PC-3 (cell line): ENCODE results near the gene DGKD. TPM values are rescaled to one million over a fixed set of nuclear protein-coding genes. Genes with fewer than 3 reads are reported as not detected.

Experiments used
- ATAC-seq: fragments of 200-7000 bp; cut with Tn5 transposase; 2 replicates; pipeline ENCODE4 v1.9.1; 2020; ENCODE audit warnings: mild to moderate bottlenecking, moderate library complexity
- BruUV-seq: library from RNA; stranded (reverse); fragments of 400-500 nt; replicated peaks from 2 replicates; lab custom pipeline; 2021; lab: Mats Ljungman, UMichigan
- CTCF ChIA-PET: fragments of 300-600 bp; sonication (Branson Sonifier 250); formaldehyde crosslinking; loops from one replicate; lab custom pipeline; 2022; ENCODE audit warnings: antibody characterized with exemption; lab: Charles Lee
- POLR2A ChIA-PET: fragments of 300-600 bp; sonication (Branson Sonifier 250); formaldehyde crosslinking; loops from one replicate; lab custom pipeline; 2022; ENCODE audit warnings: antibody characterized with exemption; ENCODE audit not compliant: unreplicated experiment; lab: Charles Lee
- DNase-seq: peaks from one replicate; pipeline ENCODE4 v3.0.0-alpha.2; 2015
- H2AFZ ChIP-seq: fragments of 300-600 bp; sonication (generic); 2 replicates; pipeline ENCODE4 v1.6.0; 2016; ENCODE audit warnings: antibody characterized with exemption, low read length
- H3F3A ChIP-seq: fragments of 300-600 bp; sonication (generic); one replicate; pipeline ENCODE4 v1.6.0; 2017; ENCODE audit warnings: antibody characterized with exemption, low read length, control low read depth, mild to moderate bottlenecking; ENCODE audit not compliant: unreplicated experiment
- H3K27ac ChIP-seq: fragments of 300-600 bp; sonication (generic); 2 replicates; pipeline ENCODE4 v1.5.1; 2016; ENCODE audit warnings: mild to moderate bottlenecking, low read length
- H3K27me3 ChIP-seq: fragments of 300-600 bp; sonication (generic); 2 replicates; pipeline ENCODE4 v1.6.1; 2016; ENCODE audit warnings: low read length, mixed read lengths
- H3K36me3 ChIP-seq: fragments of 300-600 bp; sonication (generic); 2 replicates; pipeline ENCODE4 v1.6.1; 2016; ENCODE audit warnings: low read depth, mixed run types, low read length, mixed read lengths
- H3K4me1 ChIP-seq: fragments of 300-600 bp; sonication (generic); 2 replicates; pipeline ENCODE4 v1.5.1; 2016; ENCODE audit warnings: low read length; ENCODE audit not compliant: insufficient read depth
- H3K4me2 ChIP-seq: fragments of 300-600 bp; sonication (generic); 2 replicates; pipeline ENCODE4 v1.6.0; 2016; ENCODE audit warnings: low read length
- H3K4me3 ChIP-seq: fragments of 300-600 bp; sonication (generic); 2 replicates; pipeline ENCODE4 v1.5.1; 2016; ENCODE audit warnings: mild to moderate bottlenecking, low read length, mixed read lengths
- H3K79me2 ChIP-seq: fragments of 300-600 bp; sonication (generic); 2 replicates; pipeline ENCODE4 v1.6.1; 2017; ENCODE audit warnings: low read length, mixed read lengths
- H3K9ac ChIP-seq: fragments of 300-600 bp; sonication (generic); 2 replicates; pipeline ENCODE4 v1.6.0; 2016; ENCODE audit warnings: mild to moderate bottlenecking, low read length
- H3K9me2 ChIP-seq: fragments of 300-600 bp; sonication (generic); replicated peaks from 2 replicates; pipeline ENCODE4 v1.6.1; 2016; ENCODE audit warnings: mixed run types, low read length, mixed read lengths
- H3K9me3 ChIP-seq: fragments of 300-600 bp; sonication (generic); 2 replicates; pipeline ENCODE4 v1.6.1; 2016; ENCODE audit warnings: low read length, mixed read lengths
- H4K20me1 ChIP-seq: fragments of 300-600 bp; sonication (generic); 2 replicates; pipeline ENCODE4 v1.6.1; 2016; ENCODE audit warnings: low read length, mixed read lengths
- CTCF ChIP-seq: fragments of 300-600 bp; sonication (generic); conservative IDR thresholded peaks from 2 replicates; pipeline ENCODE4 v1.5.1; 2017; ENCODE audit warnings: antibody characterized with exemption, low read depth, mild to moderate bottlenecking, low read length
- EZH2 ChIP-seq: fragments of 300-600 bp; sonication (generic); IDR thresholded peaks from one replicate; pipeline ENCODE4 v1.6.1; 2017; ENCODE audit warnings: antibody characterized with exemption, mild to moderate bottlenecking, low read length; ENCODE audit not compliant: unreplicated experiment
- EZH2phosphoT487 ChIP-seq: fragments of 300-600 bp; sonication (generic); IDR thresholded peaks from 2 replicates; pipeline ENCODE4 v1.6.1; 2018; ENCODE audit warnings: mild to moderate bottlenecking, antibody characterized with exemption, low read length, borderline replicate concordance
- intact Hi-C: fragments of 100-400 bp; cut with micrococcal nuclease; formaldehyde crosslinking; loops from 2 replicates; pipeline ENCODE4 v1.9.0; 2023
- total RNA-seq: library from RNA; depleted of rRNA; stranded (reverse); fragments of >200 nt; gene quantifications from 2 replicates; pipeline ENCODE4 v1.2.3, GENCODE V29; 2014

DGKD gene
- total RNA-seq, 1 experiment from 2014 or later, result 23.3 TPM

- Histone ChIP-seq H3K79me2 (no peaks in the 10 kb centered on the region), H3K9ac (no peak overlapping the region), H3K9me2 (no peaks in the 10 kb centered on the region), H3K4me2 (no peak overlapping the region), H2AFZ (no peak overlapping the region), H3K27ac (no peak overlapping the region), H3F3A (no peaks in the 10 kb centered on the region), H3K9me3 (no peaks in the 10 kb centered on the region), H3K4me3 (no peak overlapping the region), H3K36me3 (peaks cover 73% of the 10 kb centered on the region), H4K20me1 (no peaks in the 10 kb centered on the region), H3K27me3 (no peaks in the 10 kb centered on the region), H3K4me1 (0 out of 2 replicates have a peak, but pooled peaks cover under 1% of the 10 kb centered on the region)
- intact Hi-C loops, result no loop called here
- ChIA-PET CTCF (no interaction called here), POLR2A (no interaction called here)
- no TSS peak for BruUV-seq
- ATAC-seq (no peak), DNase-seq (no peak)
- TF ChIP-seq EZH2, result no peak
- no peak for TF ChIP-seq EZH2phosphoT487
- TF ChIP-seq CTCF, result no peak
Observed at GRCh38 chr2:233453916-233454315, 99.6 kb downstream of the DGKD start.

- H3K79me2 ChIP-seq, result no peaks in the 10 kb centered on the region
- H3K4me3 ChIP-seq, result no peak overlapping the region
- no peak for ATAC-seq
- H3K27ac ChIP-seq, result no peak overlapping the region
- H3K9ac ChIP-seq, result no peak overlapping the region
- no peak overlapping the region for H3K4me2 ChIP-seq
- TF ChIP-seq EZH2phosphoT487 (no peak), EZH2 (no peak), CTCF (no peak)
- H3K9me2 ChIP-seq, result no peaks in the 10 kb centered on the region
- POLR2A ChIA-PET, result no interaction called here
- no peak overlapping the region for H2AFZ ChIP-seq
- no peaks in the 10 kb centered on the region for H3K4me1 ChIP-seq
- CTCF ChIA-PET, result no interaction called here
- H4K20me1 ChIP-seq, result no peaks in the 10 kb centered on the region
- DNase-seq, result no peak
- H3K36me3 ChIP-seq, result peaks cover 64% of the 10 kb centered on the region
- intact Hi-C loops, result no loop called here
- no peaks in the 10 kb centered on the region for H3F3A ChIP-seq
- H3K27me3 ChIP-seq, result no peaks in the 10 kb centered on the region
- BruUV-seq, result no TSS peak
- H3K9me3 ChIP-seq, result no peaks in the 10 kb centered on the region
Observed at GRCh38 chr2:233455006-233455405, 100.7 kb downstream of the DGKD start.

- no peaks in the 10 kb centered on the region for H3K27me3 ChIP-seq
- H3K4me1 ChIP-seq, result no peaks in the 10 kb centered on the region
- H3K9me3 ChIP-seq, result no peaks in the 10 kb centered on the region
- intact Hi-C loops, result no loop called here
- DNase-seq (no peak), ATAC-seq (no peak)
- H3K9me2 ChIP-seq, result no peaks in the 10 kb centered on the region
- no peak overlapping the region for H2AFZ ChIP-seq
- H3K9ac ChIP-seq, result no peak overlapping the region
- H3K4me3 ChIP-seq, result no peak overlapping the region
- no peak overlapping the region for H3K4me2 ChIP-seq
- ChIA-PET CTCF (no interaction called here), POLR2A (no interaction called here)
- H3K79me2 ChIP-seq, result no peaks in the 10 kb centered on the region
- H3K36me3 ChIP-seq, result peaks cover 64% of the 10 kb centered on the region
- no TSS peak for BruUV-seq
- TF ChIP-seq CTCF (no peak), EZH2 (no peak), EZH2phosphoT487 (no peak)
- no peaks in the 10 kb centered on the region for H3F3A ChIP-seq
- H4K20me1 ChIP-seq, result no peaks in the 10 kb centered on the region
- no peak overlapping the region for H3K27ac ChIP-seq
Observed at GRCh38 chr2:233455491-233455890, 101.2 kb downstream of the DGKD start.
